GM10266 (cell line): ENCODE results near the gene PERM1.

Experiments used
- DNase-seq: peaks from one replicate; pipeline ENCODE4 v3.0.0; 2012; ENCODE audit errors: extremely low spot score
- TF ChIP-seq, protein P1 (sequence below): IDR thresholded peaks from 2 replicates; pipeline ENCODE4 v1.5.1; 2012; ENCODE audit warnings: mild to moderate bottlenecking, low read depth; ENCODE audit not compliant: control insufficient read depth, insufficient read depth; ENCODE audit errors: missing control alignments

PERM1 gene

DNA sequence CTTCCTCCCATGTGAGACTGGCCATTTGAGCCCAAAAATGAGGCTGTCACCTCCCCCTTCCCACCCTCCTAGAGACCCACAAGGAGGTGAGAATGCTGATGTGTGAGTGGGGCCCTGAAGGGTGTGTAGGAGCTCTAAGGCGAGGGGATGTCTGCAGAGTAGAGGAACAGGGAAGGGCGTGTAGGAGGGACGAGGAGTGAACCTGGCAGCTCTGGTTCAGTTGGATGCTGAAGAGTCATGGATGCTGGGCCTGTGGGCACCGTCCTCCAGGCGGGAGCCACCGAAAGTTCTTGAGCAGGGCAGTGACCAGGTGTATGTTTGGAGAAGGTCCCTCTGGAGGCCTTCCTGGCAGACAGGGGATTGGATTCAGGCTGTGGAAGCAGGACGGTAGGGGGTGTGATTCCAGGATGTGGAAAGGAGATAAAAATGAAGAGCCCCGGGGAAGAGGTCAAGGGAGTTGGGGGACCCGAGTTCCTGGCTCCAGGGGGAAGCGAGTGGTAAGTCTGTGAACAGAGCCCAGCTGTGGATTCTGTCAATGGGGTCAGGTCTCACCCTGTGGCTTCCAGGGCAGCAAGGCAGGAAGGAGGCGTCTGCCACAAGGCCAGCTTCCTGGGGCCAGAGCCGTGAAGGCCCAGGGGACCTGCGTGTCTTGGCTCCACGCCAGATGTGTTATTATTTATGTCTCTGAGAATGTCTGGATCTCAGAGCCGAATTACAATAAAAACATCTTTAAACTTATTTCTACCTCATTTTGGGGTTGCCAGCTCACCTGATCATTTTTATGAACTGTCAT is 50.3 kb downstream of the PERM1 start:
- TF ChIP-seq, protein P1, sequence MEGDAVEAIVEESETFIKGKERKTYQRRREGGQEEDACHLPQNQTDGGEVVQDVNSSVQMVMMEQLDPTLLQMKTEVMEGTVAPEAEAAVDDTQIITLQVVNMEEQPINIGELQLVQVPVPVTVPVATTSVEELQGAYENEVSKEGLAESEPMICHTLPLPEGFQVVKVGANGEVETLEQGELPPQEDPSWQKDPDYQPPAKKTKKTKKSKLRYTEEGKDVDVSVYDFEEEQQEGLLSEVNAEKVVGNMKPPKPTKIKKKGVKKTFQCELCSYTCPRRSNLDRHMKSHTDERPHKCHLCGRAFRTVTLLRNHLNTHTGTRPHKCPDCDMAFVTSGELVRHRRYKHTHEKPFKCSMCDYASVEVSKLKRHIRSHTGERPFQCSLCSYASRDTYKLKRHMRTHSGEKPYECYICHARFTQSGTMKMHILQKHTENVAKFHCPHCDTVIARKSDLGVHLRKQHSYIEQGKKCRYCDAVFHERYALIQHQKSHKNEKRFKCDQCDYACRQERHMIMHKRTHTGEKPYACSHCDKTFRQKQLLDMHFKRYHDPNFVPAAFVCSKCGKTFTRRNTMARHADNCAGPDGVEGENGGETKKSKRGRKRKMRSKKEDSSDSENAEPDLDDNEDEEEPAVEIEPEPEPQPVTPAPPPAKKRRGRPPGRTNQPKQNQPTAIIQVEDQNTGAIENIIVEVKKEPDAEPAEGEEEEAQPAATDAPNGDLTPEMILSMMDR: no peak
- DNase-seq: no peak

DNA sequence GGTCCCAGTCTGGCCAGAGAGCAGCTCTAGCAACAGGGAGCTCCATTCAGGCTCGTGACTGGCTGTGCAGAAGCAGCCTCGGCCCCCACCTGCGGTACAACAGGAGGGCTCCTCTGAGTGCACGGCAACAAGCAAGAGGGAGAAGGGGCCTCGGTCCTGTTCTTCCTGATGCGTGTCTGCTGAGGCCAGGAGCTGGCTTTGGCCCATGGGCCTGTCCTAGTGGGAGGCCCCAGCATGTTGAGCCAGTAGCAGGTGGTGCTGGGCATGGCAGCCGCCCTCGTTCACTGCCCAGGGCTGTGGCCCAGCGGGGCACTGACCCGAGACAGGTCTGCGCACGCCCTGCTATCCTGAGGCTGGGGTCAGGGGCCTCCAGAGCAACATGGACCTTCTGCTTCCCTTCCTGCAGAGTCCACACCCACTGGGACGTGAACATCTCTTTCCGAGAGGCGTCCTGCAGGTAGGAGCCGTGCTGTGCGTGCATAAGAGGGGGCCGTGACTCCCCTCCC is 51.2 kb downstream of the PERM1 start:
- TF ChIP-seq, protein P1: no peak
- DNase-seq: no peak

DNA sequence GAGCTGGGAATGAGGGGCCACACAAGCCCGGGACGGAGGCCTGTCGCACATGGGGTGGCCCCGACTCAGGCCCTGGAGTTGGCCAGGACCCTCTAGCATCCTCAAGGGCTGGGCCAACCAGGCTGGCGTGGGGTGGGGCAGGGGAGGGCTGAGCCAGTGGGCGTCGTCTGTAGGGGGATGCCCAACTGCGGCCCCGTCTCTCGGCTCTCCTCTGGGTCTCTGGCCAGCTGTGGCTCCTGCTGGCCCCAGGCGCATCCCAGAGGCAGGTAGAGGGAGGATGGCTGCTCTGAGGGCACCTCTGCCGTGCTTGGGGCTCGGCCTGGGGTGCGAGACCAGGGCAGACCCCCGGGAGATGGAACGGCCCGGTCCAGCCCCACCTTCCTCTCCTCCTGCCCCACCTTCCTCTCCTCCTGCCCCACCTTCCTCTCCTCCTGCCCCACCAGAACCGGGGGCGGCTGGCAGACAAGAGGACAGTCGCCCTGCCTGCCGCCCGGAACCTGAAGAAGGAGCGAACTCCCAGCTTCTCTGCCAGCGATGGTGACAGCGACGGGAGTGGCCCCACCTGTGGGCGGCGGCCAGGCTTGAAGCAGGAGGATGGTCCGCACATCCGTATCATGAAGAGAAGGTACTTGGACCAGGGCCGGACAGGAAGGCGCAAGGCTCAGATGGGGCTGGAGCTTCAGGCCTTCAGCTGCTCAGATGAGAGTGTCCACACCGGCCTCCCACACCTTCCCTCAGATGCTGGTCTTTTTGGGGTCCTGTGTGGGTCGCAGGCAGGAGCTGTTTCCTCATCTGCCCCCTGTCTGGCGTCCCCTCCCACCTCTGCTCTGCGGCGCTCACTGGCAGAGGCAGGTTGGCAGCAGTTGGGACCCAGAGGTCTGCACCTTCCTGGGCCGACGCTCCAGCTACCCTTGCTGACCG is 51.9 kb downstream of the PERM1 start:
- DNase-seq: no peak
- TF ChIP-seq, protein P1: no peak

DNA sequence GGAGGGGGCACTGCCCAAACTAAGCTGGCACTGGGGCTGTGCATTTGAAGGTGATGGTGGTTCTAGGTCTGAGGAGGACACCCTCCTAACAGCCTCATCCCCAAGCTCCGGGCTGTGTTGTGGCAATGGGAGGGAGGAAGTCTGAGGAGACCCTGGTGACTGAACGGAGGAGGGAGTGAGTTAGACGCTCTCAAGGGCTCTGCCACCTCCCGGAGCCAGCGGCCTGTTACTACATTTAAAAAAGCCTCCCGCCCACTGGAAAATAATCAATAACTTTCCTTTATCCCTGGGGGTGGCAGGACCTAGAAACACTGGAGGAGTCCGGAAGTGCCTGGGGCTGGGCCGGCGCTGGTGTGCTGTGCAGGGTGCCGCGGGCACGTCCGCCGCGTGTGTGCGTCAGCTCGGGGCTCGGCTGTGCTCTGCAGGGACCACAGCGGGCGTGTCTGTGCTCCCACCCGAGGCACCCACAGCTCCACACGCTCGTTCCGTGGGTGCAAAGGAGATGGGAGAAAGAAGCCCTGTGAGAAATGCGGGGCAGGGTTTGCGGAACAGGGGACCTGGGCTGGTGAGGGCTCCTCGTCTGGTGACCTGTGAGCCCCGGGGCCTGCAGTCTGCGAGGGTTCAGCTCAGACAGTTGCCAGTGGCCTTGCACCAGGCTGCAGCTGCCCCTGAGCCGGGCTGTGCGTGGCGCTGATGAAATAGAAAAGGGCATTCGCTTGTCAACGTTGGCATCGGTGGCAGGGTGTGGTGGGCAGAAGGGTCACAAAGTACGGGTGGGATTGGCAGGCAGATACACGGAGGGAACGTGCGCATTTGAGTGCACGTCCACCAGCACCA is 52.9 kb downstream of the PERM1 start:
- no peak for DNase-seq
- TF ChIP-seq, protein P1: no peak

DNA sequence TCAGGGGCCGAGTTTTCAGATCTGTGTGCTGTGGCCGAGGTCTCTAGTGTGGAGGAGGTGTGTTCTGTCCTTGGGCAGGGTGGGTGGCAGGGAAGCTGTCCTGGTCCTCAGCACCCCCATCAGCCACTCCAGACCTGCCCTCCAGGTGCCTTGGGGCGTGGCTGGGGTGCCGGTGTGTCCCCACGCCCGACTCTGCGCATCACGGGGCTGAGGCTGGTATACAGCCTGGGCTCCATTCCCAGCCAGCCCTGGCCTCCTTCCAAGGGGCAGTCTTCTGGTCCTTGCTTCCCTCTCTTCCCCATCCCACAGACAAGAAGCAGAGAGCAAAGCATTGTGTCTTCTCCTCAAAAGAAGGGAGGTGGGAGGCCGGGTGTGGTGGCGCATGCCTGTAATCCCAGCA is 54.1 kb downstream of the PERM1 start:
- TF ChIP-seq, protein P1: no peak
- DNase-seq: no peak

DNA sequence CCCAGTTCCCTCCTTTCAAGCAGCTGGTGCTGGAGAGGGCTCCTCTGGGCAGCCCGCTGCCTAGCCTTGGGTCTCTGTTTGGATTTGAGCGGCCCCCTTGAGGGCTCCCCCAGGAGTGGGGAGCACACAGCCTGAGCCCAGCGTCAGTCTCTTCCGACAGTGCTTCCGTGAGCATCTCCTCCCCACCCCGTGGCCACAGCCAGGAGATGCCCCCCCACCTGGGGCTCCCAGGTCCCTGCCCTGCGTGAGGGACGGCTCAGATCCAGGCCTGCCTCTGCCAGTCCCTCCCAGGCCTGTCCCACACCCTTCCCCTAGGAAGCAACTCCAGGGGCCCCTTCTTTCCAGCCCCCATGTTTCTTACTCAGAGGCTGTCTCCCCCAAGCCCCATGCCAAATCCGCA is 54.7 kb downstream of the PERM1 start:
- no peak for DNase-seq
- TF ChIP-seq, protein P1: no peak
